Tibial nerve (tissue), 4 donors: ENCODE data around the gene SPOCK1.

Experiments used
- CTCF ChIP-seq, 5 experiments: fragments of 200-600 bp in 3 of 5; fragments of 450-650 bp in 2 of 5; sonication (generic) in 3 of 5; IDR thresholded peaks; one replicate each; pipeline ENCODE4 v1.5.1; 2016 to 2019; ENCODE audit warnings: antibody characterized with exemption in 5 of 5, mild to moderate bottlenecking in 3 of 5, moderate library complexity in 2 of 5
- EP300 ChIP-seq, 2 donors: sonication (generic); formaldehyde crosslinking; IDR thresholded peaks; one replicate each; pipeline ENCODE4 v1.6.1; 2017; ENCODE audit warnings: antibody characterized with exemption in 2 of 2, mild to moderate bottlenecking in 1 of 2
- POLR2A ChIP-seq, 2 donors: fragments of 450-650 bp; IDR thresholded peaks; one replicate each; pipeline ENCODE4 v1.6.1; 2017; ENCODE audit warnings: antibody characterized with exemption in 2 of 2, mild to moderate bottlenecking in 2 of 2, moderate library complexity in 2 of 2

- TF ChIP-seq CTCF (IDR thresholded peaks at IDR 0.05) = no peak
- TF ChIP-seq EP300 (IDR thresholded peaks at IDR 0.05) = no peak
- no peak for TF ChIP-seq POLR2A (IDR thresholded peaks at IDR 0.05)
These were observed 342.9 kb downstream of the SPOCK1 start for GRCh38 chr5:137156180-137156579.
